SK-MEL-5 (cell line): Measurements from ENCODE around the gene TNFAIP8. TPM values are rescaled to one million over a fixed set of nuclear protein-coding genes. Genes with fewer than 3 reads are reported as not detected.

Source experiments
- DNase-seq: peaks from one replicate; pipeline ENCODE4 v3.0.0-alpha.2; 2016; ENCODE audit warnings: low read depth, low spot score
- in situ Hi-C: cut with HindIII; loops from 2 replicates; pipeline ENCODE4 v1.10.0; 2016; ENCODE audit warnings: low sequenced_read_pairs, high pct_unique_total_duplicates, low pct_unique_long_range_greater_than_20kb
- total RNA-seq: library from RNA; depleted of rRNA; stranded (reverse); fragments of >200 nt; shearing (Covaris generic); gene quantifications from 2 replicates; pipeline ENCODE4 v1.2.3, GENCODE V29; 2014

TNFAIP8 gene
- total RNA-seq, 1 experiment from 2014 or later: 5.6 TPM

GRCh38 chr5:119379096-119379495, 23.3 kb downstream of the TNFAIP8 start:
- no peak for DNase-seq
- in situ Hi-C loops: no loop called here

- in situ Hi-C loops: no loop called here
- DNase-seq: no peak
Measured at GRCh38 chr5:119379942-119380547, 24.2 kb downstream of the TNFAIP8 start.

- DNase-seq: no peak
- in situ Hi-C loops: no loop called here
Measured at GRCh38 chr5:119382169-119382568, 26.4 kb downstream of the TNFAIP8 start.

GRCh38 chr5:119383008-119383407, 27.2 kb downstream of the TNFAIP8 start:
- in situ Hi-C loops: no loop called here
- DNase-seq: no peak

GRCh38 chr5:119385136-119385535, 29.3 kb downstream of the TNFAIP8 start:
- DNase-seq: no peak
- in situ Hi-C loops: no loop called here

- no peak for DNase-seq
- in situ Hi-C loops: no loop called here
Measured at GRCh38 chr5:119385536-119386128, 29.8 kb downstream of the TNFAIP8 start.

GRCh38 chr5:119386596-119387344, 31.0 kb downstream of the TNFAIP8 start:
- in situ Hi-C loops: no loop called here
- peak; percentile 39 for DNase-seq

- no peak for DNase-seq
- in situ Hi-C loops: no loop called here
Measured at GRCh38 chr5:119387945-119388618, 32.3 kb downstream of the TNFAIP8 start.

GRCh38 chr5:119388619-119389190, 32.9 kb downstream of the TNFAIP8 start:
- DNase-seq: no peak
- in situ Hi-C loops: no loop called here

- no peak for DNase-seq
- in situ Hi-C loops: no loop called here
Measured at GRCh38 chr5:119389288-119390030, 33.6 kb downstream of the TNFAIP8 start.

GRCh38 chr5:119390404-119390803, 34.6 kb downstream of the TNFAIP8 start:
- no peak for DNase-seq
- in situ Hi-C loops: no loop called here

- in situ Hi-C loops: no loop called here
- DNase-seq: no peak
Measured at GRCh38 chr5:119393201-119393691, 37.4 kb downstream of the TNFAIP8 start.

- no peak for DNase-seq
- in situ Hi-C loops: no loop called here
Measured at GRCh38 chr5:119393746-119394145, 37.9 kb downstream of the TNFAIP8 start.

GRCh38 chr5:119395080-119395836, 39.4 kb downstream of the TNFAIP8 start:
- no peak for DNase-seq
- in situ Hi-C loops: no loop called here

- in situ Hi-C loops: no loop called here
- no peak for DNase-seq
Measured at GRCh38 chr5:119396030-119396664, 40.3 kb downstream of the TNFAIP8 start.
